ENCODE results near the gene PPP1R9B. TPM values are rescaled to one million over a fixed set of nuclear protein-coding genes. Genes with fewer than 3 reads are reported as not detected.

The PPP1R9B gene
- total RNA-seq, 4 donors from 2014 or later, result 24.9 to 35.9 (median 28.2) TPM

DNA sequence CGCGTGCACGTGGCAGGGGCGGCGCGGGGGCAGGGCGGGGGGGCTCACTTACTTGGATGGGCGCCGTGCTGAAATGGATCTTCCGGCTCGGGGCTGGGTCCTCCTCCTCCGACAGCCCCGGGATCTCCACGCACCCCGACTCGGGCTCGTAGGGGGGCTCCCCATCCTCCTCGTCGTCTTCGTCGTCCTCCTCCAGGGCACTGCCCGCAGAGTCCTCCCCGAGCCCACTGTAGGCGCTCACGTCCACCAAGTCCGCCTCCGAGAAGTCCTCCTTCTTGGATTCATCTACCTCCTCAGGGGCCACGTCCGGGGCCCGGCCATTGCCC, 1.4 kb downstream of the PPP1R9B start:
- Histone ChIP-seq H3K36me3 (peaks cover 0 to 14% (median 0%) of the 10 kb centered on the region in 3 donors), H3K27ac (peak overlapping the region; percentile 93 to 95 (median 94)), H3K4me1 (peaks cover 51 to 93% (median 59%) of the 10 kb centered on the region in 3 donors), H3K4me3 (peak overlapping the region; percentile 71 to 85 (median 82)), H3K9me3 (no peaks in the 10 kb centered on the region), H3K27me3 (no peaks in the 10 kb centered on the region)
- DNase-seq, result no peak
- WGBS, 2 donors, result 0% methylated on average over 2 to 3 of the region's 30 CpGs
- TF ChIP-seq, protein P1, sequence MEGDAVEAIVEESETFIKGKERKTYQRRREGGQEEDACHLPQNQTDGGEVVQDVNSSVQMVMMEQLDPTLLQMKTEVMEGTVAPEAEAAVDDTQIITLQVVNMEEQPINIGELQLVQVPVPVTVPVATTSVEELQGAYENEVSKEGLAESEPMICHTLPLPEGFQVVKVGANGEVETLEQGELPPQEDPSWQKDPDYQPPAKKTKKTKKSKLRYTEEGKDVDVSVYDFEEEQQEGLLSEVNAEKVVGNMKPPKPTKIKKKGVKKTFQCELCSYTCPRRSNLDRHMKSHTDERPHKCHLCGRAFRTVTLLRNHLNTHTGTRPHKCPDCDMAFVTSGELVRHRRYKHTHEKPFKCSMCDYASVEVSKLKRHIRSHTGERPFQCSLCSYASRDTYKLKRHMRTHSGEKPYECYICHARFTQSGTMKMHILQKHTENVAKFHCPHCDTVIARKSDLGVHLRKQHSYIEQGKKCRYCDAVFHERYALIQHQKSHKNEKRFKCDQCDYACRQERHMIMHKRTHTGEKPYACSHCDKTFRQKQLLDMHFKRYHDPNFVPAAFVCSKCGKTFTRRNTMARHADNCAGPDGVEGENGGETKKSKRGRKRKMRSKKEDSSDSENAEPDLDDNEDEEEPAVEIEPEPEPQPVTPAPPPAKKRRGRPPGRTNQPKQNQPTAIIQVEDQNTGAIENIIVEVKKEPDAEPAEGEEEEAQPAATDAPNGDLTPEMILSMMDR (IDR thresholded peaks at IDR 0.05), result no peak
- TF ChIP-seq POLR2A (IDR thresholded peaks at IDR 0.05), result no peak
- intact Hi-C loops (cut with DNase I), result loop anchor here (2.0 kb wide), 1 partner anchor 54 kb away; the partner anchor contains the start of gene PDK2

DNA sequence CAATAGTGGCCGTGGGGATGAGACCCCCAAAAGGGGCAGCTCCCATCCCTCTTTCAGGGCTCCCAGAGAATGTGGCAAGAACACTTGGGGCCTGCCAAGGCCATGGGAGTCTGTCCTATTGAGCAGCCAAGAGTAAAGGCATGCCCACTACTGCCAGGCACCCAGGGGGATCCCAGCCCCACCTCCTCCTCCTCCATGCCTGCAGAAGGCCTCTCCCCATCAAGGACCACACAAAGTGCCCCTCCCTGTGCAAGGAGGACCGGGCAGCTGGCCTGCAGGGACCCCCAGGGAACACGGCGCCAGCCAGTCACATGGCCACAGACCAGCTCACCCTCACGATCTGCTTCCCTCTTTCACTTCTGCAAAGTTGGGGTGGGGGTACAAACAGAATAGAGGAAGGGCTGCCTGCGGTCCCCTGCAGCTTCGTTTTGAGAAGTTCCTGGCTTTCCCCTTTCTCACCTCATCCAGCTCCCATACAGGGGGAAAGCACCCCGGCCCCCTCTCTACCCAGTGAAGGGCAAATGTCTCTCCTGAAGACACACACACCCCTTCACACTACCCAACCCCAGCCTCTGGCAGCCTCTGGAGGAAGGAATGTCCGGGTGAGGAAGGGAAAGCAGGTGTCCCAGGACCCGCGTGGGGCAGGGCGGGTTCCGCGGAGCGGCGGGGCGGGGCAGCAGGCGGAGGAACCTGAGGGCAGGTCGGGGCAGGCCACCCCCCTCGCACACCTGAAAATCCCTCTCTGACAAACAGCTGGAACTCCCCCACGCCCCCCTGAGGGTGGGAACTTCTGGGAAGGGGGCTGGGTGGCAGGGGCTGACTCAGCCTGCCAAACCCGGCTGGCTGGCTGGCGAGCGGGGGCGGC, 2.0 kb downstream of the PPP1R9B start:
- peak overlapping the region; percentile 93 to 95 (median 94) for H3K27ac ChIP-seq
- TF ChIP-seq, protein P1 (IDR thresholded peaks at IDR 0.05), result peak in 1 of 6 experiments; percentile 40
- TF ChIP-seq POLR2A (IDR thresholded peaks at IDR 0.05), result peak in 1 of 4 donors; percentile 17
- 0 to 2% methylated on average over 3 to 7 of the region's 25 CpGs for WGBS, 2 donors
- H3K9me3 ChIP-seq, result no peaks in the 10 kb centered on the region
- H3K4me1 ChIP-seq, result peaks cover 45 to 93% (median 53%) of the 10 kb centered on the region in 3 donors
- H3K27me3 ChIP-seq, result no peaks in the 10 kb centered on the region
- H3K4me3 ChIP-seq, result peak overlapping the region; percentile 71 to 85 (median 82)
- peaks cover 4 to 20% (median 5%) of the 10 kb centered on the region in 3 donors for H3K36me3 ChIP-seq
- DNase-seq, result peak; percentile 61
- intact Hi-C loops (cut with DNase I), result loop anchor here (2.0 kb wide), 1 partner anchor 54 kb away; the partner anchor contains the start of gene PDK2

DNA sequence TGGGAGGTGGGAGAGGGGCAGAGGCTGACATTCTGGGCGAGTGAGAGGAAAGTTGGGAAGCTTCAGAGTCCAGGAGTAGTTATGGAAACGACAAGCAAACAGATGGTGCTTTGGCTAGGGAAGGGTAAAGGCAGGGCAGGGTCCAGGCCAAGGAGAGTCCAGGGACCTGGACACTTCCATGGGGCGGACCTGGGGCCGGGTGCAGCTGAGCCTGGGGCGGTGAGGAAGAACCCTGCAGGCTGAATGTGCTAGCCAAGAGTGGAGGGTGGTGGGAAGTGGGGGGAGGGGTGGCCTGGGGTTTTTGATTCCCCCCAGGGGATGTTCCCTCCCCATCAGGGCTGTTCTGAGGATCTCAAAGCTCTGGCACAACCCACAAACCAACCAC, 2.6 kb downstream of the PPP1R9B start:
- Histone ChIP-seq H3K27me3 (no peaks in the 10 kb centered on the region), H3K4me3 (peak overlapping the region; percentile 71 to 85 (median 82)), H3K9me3 (no peaks in the 10 kb centered on the region), H3K36me3 (peaks cover 8 to 26% (median 10%) of the 10 kb centered on the region in 3 donors), H3K27ac (peak overlapping the region; percentile 93 to 95 (median 94)), H3K4me1 (peaks cover 45 to 93% (median 52%) of the 10 kb centered on the region in 3 donors)
- intact Hi-C loops (cut with DNase I), result loop anchor here (2.0 kb wide), 1 partner anchor 53 kb away; the partner anchor contains the start of gene PDK2
- TF ChIP-seq, protein P1 (IDR thresholded peaks at IDR 0.05), result no peak
- TF ChIP-seq POLR2A (IDR thresholded peaks at IDR 0.05), result no peak
- no peak for DNase-seq
- 2 to 4% methylated on average over 4 to 5 of the region's 5 CpGs for WGBS, 2 donors

DNA sequence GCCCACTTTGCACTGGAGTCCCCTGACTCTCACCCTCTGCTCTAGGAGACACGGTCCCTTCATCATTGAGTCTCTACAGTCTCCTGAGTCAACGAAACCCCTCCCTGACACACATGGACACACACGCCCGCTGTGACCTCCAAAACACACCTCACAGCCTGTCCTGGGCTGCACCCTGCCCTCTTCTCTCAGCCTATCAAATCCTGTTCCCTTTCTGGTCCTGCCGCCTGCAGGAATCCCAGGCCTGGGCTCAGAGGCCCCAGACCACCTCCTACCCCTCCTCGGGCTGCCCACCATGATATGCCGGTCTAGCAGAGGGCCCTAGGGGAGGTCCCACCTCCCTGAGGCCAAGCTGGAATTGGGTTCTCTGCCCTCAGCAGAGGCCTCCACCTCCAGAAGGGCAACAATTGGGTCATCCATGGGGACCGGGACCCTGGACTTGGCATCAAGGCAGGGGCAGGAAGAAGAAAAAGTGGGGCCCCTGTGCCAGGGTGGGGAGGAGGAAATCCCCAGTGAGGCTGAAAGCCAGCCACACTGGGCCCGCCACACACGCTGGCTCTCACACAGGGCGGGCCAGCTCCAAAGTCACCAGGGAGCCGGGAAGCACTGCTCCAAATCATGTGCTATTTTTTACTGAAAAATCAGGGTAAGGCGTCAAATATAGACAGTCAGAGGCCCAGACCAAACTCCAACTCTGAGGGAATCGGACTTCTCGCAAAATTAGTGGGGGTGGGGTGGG, 3.4 kb downstream of the PPP1R9B start:
- Histone ChIP-seq H3K9me3 (no peaks in the 10 kb centered on the region), H3K4me1 (peaks cover 45 to 93% (median 51%) of the 10 kb centered on the region in 3 donors), H3K27ac (peak overlapping the region; percentile 93 to 95 (median 94)), H3K36me3 (peaks cover 10 to 33% (median 16%) of the 10 kb centered on the region in 3 donors), H3K27me3 (no peaks in the 10 kb centered on the region), H3K4me3 (peak overlapping the region; percentile 71 to 85 (median 82))
- intact Hi-C loops (cut with DNase I), result no loop called here
- no peak for TF ChIP-seq POLR2A (IDR thresholded peaks at IDR 0.05)
- TF ChIP-seq, protein P1 (IDR thresholded peaks at IDR 0.05), result no peak
- no peak for DNase-seq
- WGBS, 2 donors, result 15 to 38% methylated on average over 4 to 8 of the region's 15 CpGs

Measured in esophagus squamous epithelium (tissue), 5 donors.